ENCODE results near the gene PIK3C2A.
A peak's percentile ranks its signal among the peaks of the same experiment; 100 is the strongest.

The PIK3C2A gene

DNA sequence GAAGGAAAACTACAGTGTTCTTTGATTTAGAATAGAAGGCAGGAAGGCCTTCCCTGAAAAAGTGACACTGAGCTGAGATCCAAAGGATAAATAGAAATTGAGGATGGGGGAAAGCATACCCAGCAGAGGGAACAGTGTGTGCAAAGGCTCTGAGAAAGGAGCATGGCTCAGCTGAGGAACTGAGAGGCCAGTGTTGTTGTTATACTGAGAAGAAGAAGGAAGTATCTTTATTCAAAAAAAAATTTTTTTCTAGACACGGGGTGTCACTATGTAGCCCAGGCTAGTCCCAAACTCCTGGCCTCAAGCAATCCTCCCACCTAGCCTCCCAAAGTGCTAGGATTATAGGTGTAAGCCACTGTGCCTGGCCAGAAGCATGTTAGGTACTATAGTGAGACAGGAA lies 3.5 kb upstream of the PIK3C2A start:
- DNase-seq (ENCODE audit: low read depth in 2 of 2) = no peak

DNA sequence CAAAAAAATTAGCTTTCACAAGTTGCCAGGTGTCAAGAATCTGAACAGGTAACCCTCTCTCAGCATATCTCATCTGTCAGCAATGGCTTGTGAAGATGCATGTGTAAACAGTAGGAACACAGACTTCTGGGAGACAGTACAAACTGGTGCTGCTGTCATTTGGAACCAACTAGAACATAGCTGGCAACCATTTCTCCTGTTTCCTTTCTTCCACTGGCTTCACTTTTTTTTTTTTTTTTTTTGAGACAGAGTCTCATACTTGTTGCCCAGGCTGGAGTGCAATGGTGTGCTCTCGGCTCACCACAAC lies 2.1 kb upstream of the PIK3C2A start:
- no peak for DNase-seq (ENCODE audit: low read depth in 2 of 2)

DNA sequence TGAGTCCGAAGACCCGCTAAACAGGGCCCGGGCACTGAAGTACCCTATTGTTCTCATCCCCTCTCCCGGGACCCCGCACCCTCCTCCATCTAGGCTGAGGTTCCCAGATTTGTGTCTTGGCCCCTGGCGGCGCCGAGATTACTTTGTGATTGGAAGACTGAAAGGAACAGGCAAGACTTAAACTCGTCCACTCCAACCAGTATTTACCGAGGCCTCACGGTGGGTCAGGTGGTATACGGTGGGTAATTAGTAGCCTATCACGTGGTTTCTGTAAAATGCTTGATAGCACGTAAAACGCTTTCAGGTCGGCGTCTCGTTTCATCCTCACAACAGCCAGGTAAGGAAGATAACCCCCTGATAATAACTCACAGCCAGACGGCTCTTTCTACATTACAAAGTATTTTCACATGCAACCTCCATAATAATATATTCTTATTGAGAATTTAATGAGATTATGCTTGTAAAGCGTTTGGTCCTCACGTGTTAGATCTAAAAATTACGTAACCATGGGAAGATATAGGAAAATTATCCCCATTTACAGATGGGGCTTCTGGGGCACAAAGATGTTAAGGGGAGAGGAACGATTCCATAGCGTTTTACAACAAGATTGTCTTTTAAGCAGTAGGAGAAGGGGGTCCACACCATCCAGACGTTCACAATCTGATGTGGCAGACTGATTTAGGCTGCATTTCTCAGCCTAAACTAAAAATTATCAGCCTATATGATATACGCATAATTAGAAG lies 642 bp upstream of the PIK3C2A start:
- peak in 1 of 2 donors; percentile 9 for DNase-seq (ENCODE audit: low read depth in 2 of 2)

DNA sequence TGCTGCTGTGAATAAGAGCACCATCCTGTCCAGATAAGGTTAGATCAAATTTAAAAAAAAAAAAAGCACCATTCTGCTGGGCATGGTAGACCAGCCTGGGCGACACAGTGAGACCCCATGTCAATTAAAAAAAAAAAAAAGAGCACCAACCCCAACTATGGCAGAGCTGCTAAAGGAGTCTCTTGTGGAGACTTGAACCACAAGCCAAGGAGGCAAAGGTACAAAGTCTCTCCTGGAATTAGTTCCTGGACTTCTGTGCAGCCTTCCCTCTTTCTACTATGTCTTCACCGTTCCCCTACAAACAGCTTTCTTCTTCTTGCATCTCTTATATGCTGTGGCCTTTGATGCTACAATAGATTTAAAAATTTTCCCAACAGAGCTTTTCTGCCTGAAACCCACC lies 1.3 kb downstream of the PIK3C2A start:
- no peak for DNase-seq (ENCODE audit: low read depth in 2 of 2)

DNA sequence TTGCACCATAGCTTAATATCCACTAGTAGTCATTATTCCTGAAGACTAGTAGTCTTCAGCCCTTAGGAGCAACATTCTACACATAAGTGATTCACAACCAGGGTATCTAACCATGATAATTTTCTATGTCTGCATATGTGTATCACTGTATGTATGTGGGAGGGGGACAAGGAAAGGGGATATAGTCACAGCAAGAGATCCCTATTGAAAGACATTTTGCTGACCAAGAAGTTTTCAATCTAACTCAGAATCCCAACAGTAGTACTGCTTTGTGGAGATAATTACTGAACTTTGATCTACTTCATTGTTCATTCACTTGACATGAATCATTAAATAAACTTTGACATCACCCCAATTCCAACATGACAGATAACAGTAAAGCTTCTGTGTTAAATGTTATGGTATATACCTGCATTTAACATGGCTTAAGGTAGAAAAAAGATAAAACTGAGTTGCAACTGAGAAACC lies 10.3 kb downstream of the PIK3C2A start:
- DNase-seq (ENCODE audit: low read depth in 2 of 2) = no peak

DNA sequence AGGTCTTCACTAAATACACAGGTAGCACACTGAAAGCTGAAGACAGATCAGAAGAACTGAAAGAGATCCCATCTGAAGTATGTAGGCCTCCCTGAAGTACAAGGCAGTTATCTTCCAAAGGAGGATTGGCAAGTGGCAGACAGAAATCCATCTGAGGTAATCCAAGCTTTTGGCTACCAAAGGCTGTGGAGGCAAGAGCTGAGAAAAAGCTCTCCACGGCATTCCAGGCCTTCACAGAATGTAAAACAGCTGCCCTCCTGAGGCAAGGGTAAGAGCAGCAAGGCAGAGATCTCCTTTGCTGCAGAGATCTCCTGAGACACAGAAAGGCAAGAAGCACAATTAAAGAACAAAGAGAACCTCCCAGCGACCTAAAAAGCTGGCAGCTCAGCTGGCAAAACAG lies 19.1 kb downstream of the PIK3C2A start:
- DNase-seq (ENCODE audit: low read depth in 2 of 2) = no peak

DNA sequence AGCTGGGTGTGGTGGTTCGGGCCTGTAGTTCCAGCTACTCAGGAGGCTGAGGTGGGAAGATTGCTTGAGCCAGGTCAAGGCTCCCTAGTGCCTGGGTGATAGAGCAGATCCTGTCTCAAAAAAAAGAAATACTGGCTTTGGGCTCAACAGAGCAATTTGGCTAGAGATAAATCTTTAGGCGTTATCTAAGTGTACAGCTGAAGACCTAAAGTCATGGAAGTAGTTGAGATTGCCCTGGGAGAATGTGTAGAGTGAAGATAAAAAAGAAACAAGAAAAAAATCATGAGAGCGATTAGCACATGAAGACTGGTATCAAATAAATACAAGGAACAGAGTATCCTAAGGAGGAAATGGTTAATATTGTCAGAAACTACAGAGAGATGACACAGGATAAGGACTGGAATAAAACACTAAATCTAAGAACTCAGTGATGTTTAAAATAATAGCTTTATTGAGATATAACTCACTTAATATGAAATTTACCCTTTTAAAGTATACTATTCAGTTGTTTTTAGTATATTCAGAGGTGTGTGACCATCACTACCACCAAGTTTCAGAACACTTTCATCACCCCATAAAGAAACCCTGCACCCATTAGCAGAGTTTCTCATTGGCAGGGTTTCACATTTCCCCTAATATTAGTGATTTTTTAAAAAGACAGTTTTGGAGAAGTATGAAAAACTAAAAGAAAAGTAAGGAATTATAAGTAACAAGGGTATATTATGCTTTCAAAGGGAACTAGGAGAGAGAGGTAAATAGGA lies 20.7 kb downstream of the PIK3C2A start:
- no peak for DNase-seq (ENCODE audit: low read depth in 2 of 2)

DNA sequence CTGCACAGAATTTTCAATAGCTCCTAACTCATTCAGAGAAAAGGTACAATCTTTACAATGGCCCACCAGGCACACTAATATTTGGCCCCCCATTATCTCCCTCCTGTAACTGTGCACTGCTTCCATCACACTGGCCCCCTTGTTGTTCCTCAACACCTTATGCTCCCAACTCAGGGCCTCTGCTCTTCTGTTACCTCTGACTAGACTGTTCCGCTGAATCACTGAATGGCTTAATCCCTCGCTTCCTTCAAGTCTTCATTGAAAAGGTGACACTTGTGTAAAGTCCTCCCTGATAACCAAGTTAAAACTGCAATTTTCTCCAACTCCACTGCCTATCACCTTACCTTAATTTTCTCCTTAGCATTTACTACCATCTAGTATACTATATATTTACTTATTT lies 21.8 kb downstream of the PIK3C2A start:
- no peak for DNase-seq (ENCODE audit: low read depth in 2 of 2)

DNA sequence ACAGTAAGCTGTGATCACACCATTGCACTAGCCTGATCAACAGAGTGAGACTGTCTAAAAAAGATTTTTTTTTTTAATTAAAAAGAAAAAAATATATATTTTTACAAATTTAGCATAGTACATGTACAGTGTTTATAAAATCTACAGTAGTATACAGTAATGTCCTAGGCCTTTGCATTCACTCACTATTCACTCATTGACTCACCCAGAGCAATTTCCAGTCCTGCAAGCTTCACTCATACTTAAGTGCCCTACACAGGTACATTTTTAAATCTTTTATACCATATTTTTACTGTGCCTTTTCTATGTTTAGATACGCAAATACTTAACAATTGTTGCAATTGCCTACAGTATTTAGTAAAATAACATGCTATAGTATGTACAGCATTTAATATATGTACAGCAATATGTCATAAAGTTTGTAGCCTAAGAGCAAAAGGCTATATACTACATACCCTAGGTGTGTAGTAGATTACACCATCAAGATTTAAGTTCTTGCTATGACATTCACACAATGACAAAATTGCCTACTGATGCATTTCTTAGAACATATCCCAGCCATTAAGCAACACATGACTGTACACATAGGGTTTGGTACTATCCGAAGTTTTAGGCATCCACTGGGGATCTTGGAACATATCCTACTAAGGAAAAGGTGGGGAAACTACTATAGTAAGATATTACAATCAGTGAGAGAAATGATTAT lies 22.8 kb downstream of the PIK3C2A start:
- DNase-seq (ENCODE audit: low read depth in 2 of 2) = no peak

DNA sequence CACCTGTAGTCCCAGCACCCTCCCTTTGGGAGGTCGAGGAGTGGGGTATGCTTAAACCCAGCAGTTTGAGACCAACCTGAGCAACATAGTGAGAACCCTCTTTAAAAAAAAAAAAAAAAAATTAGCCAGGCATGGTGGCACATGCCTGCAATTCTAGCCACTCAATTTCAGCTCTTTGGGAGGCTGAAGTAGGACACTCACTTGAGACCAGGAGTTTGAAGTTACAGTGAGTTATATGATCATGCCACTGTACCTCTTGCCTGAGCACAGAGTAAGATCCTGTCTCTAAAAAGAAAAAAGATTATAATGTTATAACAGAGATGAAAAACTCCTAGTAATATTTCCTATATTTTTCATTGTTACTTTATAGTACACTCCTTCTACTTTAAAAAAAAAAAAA lies 23.9 kb downstream of the PIK3C2A start:
- DNase-seq (ENCODE audit: low read depth in 2 of 2) = no peak

DNA sequence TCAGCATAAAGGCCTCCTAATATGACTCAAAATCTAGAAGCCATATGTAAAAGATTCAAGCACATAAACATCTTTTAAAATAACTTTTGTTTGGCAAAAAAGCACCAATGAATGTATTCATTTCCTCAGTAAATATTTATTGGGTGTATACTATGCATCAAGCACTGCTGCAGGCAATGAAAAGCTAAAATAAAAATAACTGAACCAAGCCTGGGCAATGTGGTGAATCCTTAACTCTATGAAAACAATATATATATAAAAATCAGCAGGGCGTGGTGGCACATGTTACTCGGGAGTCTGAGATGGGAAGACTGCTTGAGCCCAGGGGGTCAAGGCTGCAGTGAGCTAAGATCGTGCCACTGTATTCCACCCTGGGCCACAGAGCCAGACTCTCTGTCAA lies 27.8 kb downstream of the PIK3C2A start:
- DNase-seq (ENCODE audit: low read depth in 2 of 2) = no peak

DNA sequence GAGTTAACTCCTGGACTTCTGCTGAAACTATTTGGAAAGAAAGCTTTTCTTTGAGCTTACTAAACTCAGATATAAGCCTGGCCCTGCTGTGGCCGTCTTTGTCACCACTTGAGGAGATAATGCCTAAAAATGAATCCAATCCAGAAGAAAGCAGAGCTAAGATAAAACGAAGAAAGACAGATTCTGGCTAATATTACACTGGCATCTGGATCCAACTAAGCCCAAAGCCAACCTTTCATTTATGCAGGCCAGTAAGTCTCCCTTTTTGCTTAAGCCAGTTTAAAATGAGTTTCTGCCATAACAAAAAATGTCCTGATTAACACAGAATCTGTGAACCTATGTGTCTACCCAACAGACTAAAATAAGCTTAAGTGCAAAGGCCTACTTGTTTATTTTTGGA lies 34.5 kb downstream of the PIK3C2A start:
- no peak for DNase-seq (ENCODE audit: low read depth in 2 of 2)

DNA sequence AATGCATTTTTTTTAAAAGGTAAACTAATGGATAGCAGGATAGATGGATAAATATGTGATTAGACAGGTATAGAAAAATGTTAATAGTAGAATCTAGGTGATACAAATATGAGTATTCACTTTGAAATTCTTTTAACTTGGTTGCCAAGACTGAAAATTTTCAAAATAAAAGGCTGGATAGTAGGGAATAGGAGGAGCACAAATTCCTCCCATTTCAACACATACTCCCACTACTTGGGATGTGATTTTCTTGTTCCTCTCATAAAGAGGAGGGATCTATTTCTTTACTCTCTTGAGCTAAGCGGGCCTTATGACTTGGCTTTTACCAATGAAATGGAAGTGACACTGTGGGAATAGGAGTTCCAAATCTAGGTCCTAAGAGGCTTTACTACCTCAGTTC lies 35.9 kb downstream of the PIK3C2A start:
- DNase-seq (ENCODE audit: low read depth in 2 of 2) = no peak

DNA sequence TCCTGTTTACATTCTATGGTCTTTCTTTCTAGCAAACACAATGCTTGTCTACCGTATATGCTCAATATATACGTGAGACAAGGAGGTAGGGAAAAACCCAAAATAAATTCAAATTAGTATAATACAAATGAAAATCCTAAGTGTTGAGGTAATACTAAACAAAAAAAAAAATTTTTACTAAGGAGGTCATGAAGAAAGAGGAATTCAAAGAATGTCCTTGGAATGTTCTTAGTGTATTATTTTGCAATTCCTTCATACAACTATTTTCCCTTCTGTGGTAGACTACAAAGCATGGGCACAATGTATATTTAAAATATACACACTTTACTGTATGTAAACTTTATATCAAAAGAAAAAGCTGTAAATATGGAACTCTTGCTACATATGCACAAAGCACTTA lies 36.4 kb downstream of the PIK3C2A start:
- no peak for DNase-seq (ENCODE audit: low read depth in 2 of 2)

DNA sequence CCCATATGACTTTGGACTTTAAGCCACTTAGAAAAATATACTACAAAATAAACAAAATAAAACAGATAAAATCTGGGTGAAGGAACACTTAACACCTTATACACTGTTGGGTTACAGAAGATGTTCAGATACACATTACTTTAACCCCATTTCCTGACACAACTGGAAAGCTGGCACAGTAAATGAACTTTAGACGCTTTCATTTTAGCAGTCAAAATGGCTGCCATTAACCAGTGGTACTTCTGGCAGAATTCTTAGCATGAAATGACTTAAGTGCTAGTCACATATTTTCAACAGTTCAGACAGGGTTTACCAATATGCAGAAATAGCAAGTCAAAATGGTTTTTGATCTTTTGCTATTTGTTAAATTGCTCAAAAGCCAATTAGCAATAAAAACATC lies 37.9 kb downstream of the PIK3C2A start:
- no peak for DNase-seq (ENCODE audit: low read depth in 2 of 2)

DNA sequence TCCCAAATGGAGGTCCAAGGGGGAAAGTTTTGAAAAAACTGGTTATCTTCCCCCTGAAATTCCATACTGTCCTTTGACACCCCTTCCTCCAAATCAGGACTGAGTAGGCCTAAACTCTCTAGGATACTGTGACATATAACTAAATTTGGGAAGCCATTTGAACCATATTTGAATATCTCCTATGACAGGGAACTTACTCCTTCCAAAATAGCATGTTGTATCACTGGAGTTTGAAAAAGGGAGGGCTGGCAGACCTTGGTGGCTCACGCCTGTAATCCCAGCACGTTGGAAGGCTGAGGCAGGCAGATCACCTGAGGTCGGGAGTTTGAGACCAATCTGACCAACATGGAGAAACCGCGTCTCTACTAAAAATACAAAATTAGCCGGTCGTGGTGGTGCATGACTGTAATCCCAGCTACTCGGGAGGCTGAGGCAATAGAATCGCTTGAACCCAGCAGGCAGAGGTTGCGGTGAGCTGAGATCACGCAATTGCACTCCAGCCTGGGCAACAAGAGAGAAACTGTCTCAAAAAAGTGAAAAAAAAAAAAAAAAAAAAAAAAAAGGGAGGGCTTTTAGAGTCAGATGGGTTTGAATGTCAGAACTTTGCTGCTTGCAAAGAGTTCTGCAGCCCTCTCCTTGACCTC lies 42.4 kb downstream of the PIK3C2A start:
- DNase-seq (ENCODE audit: low read depth in 2 of 2) = no peak

DNA sequence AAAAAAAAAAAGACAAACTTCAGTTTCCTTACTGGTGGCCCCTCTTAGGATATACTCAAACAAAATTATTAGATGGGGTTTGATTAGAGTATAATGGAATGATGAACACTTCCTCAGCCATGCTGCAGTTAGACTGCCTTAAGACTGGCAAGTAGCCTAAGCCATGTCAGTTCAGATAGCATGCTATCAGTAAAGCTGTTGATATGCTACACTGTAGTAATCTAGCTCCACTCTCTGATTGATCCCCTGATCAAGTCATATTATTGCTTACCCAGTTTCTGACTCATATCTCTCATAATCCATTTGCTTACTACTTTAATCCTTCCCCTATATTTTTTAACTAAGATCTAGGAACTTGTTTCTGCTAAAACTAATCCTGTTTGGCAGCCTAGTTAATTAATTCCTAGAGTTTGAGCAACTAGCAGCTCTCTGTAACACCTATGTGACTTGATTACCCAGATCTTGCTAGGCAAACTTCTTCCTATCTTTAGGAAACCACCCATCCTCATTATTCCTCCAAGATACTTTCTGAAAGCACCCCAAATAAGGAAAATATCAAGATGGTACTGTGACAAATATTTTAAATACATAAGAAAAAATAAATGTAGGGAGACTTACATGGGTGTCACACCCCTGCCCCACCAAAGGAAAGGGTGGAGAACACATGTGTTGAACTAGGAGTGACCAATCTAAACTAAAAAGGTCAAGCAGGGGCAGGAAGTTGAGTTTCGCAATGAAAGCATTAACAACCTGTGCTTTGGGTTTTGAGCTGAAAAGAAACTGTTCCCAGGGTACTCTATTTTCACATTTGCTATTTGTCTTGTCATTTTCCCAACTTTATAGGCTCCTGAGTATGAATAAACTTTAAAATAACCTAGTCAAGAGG lies 43.2 kb downstream of the PIK3C2A start:
- no peak for DNase-seq (ENCODE audit: low read depth in 2 of 2)

DNA sequence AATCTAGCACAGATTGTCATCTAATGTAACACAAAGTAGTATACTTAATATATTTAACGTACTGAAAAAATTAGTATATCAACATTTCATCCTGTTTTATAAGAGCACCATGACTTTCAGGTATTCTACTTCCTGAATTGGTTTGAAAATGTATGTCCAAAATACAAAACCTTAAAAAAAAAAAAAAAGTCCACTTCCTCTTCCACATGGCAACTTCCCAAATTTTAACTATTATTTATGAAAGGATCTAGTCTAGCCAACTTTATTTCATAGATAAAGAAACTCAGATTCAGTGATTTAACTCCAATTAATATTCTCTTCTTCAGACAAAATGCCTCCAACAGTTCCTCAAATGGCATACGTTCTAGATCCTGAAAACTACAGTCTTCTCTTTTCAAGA lies 44.0 kb downstream of the PIK3C2A start:
- no peak for DNase-seq (ENCODE audit: low read depth in 2 of 2)

DNA sequence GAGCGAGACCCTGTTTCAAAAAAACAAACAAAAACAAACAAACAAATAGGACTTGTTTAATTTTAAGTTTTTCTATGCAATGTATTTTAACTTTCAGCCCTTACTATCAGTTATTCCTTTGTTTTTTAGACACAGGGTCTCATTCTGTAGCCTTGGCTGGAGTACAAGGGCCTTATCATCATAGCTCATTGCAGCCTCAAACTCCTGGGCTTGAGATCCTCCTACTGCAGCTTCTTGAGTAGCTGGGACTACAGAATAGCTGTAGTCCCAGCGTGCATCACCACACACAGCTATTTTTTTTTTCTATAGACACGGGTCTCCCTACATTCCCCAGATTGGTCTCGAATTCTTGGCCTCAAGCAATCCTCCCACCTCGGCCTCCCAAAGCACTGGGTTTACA lies 44.5 kb downstream of the PIK3C2A start:
- no peak for DNase-seq (ENCODE audit: low read depth in 2 of 2)

DNA sequence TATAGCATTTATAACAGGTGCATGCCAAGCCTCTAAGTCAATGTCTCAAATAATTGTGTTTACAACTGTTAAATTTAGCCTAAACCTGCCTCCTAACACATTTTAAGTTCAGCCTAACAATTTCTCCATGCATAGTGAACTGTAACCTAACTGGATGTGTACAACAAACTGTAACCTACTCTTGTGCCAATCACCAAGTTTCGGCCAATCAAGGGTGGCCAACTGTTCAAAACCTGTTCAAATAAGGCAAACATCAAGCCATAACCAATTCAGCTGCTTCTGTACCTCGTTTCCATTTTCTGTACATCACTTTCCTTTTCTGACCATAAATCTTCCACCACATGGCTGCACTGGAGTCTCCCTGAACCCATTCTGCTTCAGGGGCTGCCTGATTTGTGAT lies 45.4 kb downstream of the PIK3C2A start:
- no peak for DNase-seq (ENCODE audit: low read depth in 2 of 2)

DNA sequence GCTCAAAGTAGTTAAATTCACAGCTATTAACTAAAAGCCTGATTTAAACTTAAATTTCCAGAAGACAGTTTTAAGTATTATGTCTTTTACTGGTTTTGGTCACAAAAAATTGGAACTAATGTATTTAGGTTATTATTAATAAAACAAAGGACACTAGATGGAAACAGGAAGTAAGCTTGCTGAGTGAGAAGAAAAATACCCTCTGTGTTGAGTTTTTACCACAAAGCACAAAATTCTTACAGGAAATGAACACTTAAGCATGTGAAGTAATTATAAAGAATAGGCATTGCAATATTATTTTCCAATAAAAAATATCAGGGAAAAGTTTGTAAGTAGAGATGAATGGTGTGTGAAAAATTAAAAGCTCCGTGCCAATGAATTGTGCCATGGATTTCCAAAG lies 46.3 kb downstream of the PIK3C2A start:
- no peak for DNase-seq (ENCODE audit: low read depth in 2 of 2)

DNA sequence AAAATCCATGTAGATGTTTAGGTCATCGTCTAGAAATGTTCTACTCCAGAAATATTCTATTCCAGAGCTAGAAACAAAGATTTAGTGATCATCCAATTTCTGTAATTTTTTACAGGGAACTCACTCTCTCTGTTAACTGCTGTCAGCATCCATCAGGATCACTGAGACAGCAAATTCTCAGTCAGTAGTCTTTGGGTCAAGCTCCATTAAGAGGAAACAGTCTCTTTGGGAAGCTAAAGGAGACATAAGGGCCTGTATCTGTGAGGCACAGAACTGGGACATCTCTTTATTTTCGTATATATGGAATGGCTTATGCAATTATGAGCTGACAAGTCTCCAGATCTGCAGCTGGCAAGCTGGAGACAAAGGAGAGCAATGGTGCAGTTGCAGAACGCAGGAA lies 48.3 kb downstream of the PIK3C2A start:
- no peak for DNase-seq (ENCODE audit: low read depth in 2 of 2)
